Neural progenitor cell (in vitro differentiated cells): ENCODE data around the gene RGMA.

ENCODE experiments used
- EZH2 ChIP-seq: fragments of 200-600 bp; sonication (generic); IDR thresholded peaks from 2 replicates; pipeline ENCODE4 v1.6.1; 2017; ENCODE audit warnings: antibody characterized with exemption, mild to moderate bottlenecking, moderate library complexity
- TF ChIP-seq, protein P1 (sequence below): fragments of 200-600 bp; sonication (generic); IDR thresholded peaks from 2 replicates; pipeline ENCODE4 v1.5.1; 2017; ENCODE audit warnings: antibody characterized with exemption, mild to moderate bottlenecking

DNA sequence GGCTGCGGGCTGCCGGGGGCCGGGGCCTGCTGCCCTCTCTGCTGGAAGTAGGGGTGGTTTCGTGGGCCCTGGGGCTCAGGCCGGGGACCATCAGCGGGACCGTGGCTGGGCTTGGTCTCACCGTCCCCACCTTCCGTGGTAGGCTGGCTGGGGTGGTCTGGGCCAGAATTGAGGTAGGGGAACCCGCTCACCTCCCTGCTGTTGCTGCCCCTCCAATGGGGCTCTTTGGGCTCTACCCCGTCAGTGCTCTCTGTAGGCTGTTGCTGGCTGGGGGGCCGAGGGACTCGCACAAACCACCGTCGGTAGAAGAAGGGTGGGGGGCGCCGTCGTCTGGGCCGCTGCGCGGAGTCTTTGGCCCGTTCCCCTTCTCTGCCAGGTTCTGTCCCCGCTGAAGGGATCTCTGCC is 23.4 kb downstream of the RGMA start:
- TF ChIP-seq, protein P1, sequence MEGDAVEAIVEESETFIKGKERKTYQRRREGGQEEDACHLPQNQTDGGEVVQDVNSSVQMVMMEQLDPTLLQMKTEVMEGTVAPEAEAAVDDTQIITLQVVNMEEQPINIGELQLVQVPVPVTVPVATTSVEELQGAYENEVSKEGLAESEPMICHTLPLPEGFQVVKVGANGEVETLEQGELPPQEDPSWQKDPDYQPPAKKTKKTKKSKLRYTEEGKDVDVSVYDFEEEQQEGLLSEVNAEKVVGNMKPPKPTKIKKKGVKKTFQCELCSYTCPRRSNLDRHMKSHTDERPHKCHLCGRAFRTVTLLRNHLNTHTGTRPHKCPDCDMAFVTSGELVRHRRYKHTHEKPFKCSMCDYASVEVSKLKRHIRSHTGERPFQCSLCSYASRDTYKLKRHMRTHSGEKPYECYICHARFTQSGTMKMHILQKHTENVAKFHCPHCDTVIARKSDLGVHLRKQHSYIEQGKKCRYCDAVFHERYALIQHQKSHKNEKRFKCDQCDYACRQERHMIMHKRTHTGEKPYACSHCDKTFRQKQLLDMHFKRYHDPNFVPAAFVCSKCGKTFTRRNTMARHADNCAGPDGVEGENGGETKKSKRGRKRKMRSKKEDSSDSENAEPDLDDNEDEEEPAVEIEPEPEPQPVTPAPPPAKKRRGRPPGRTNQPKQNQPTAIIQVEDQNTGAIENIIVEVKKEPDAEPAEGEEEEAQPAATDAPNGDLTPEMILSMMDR, result no peak
- TF ChIP-seq EZH2, result no peak
